Stimulated activated naive CD4-positive, alpha-beta T cell (primary cell): ENCODE results near the gene ATG9A.
A peak's percentile ranks its signal among the peaks of the same experiment; 100 is the strongest.
"Not testable (repeated sequence)": the region's sequence is repeated elsewhere in the genome, so short reads cannot be mapped to it uniquely, and the experiment has no call there.

Experiments used
- DNase-seq, 6 experiments: peaks; one replicate each; lab custom pipeline; 2025; lab: John Stamatoyannopoulos, UW

The ATG9A gene

DNA sequence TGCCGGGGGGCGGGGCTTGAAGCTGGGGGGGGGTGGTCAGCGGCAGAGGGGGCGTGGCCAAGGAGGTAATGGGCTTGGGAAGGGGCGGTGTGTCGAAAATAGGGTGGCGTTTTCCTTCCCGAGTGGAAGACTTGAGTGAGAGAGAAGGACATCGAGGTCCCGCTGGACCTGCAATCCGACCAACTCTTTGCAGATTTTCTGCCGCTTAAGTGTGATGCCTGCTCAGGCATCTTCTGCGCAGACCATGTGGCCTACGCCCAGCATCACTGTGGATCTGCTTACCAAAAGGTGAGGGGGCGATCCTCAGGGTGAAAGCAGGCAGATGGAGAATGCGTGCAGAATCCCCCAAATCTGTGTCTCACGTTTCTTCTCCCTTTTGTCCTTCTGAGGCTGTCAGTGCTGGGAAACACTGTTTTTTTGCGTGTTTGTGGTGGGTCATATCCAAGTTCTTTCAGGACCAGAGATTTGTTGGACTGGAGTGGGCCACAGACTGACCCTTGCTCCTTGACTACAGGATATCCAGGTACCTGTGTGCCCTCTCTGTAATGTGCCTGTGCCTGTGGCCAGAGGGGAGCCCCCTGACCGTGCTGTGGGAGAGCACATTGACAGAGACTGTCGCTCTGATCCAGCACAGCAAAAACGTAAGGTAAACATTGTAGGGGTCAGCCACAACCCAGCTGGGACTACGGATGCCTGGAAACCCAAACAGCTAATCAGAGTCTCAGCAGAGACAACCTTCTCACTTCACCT, 22.1 kb downstream of the ATG9A start:
- no peak for DNase-seq

DNA sequence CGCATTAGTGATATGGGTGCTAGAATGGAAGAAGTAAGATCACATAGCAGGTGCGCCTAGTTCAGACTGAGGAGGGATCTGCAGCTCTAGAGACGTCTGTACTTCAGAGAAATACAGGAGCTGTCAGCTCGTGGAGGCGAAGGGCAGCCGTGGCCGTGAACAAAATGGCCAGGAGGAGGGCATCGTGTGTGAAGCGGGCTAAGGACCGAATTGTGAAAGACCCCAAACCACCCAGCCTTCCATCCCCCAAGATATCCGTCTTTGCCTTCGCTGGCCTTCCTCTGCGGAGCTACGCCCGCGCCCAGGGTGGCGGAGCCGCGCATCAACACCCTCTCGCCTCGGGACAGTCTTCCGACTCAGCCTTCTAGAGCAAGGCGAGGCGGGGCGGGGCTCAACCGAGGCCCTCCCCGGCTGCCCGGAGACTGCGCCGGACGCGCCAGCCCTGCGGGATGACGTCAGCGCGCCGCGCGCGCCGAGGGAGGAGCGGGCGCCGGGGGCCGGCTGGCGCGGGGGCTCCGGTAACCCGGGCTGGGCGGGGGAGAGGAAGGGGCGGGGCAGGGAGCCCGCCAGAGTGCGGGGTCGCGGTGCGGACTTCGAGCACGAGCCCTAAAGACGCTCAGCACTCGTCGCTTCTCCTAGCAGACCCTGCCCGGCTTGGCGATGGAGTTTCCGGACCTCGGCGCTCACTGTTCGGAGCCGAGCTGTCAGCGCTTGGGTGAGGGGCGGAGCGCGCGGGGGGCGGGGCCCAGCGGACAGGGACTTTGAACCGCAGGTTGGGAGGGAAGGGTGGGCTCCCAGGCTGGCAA, 22.9 kb downstream of the ATG9A start, which contains the start of gene ZFAND2B:
Gene ZFAND2B, plus strand, starts transcription at position 455 of the 806 bp plus-strand sequence. Its CDS starts 206 bp downstream, at position 661.
- peak; percentile 90 to 98 (median 94) for DNase-seq

DNA sequence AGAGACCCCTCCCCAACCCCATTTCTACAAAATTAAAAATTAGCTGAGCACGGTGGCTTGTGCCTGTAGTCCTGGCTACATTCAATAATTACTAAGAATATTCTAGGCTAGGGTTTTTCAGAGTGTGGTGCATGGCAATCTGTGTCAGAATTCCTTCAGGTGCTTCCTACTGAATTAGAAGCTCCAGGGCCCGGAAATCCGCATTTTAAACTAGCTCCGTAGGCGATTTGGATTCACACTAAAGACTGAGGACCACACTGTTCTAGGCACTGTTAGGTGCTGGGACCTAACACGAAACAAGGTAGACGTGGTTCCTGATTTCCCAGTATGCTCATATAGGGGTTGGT, 23.5 kb downstream of the ATG9A start:
- no peak for DNase-seq

DNA sequence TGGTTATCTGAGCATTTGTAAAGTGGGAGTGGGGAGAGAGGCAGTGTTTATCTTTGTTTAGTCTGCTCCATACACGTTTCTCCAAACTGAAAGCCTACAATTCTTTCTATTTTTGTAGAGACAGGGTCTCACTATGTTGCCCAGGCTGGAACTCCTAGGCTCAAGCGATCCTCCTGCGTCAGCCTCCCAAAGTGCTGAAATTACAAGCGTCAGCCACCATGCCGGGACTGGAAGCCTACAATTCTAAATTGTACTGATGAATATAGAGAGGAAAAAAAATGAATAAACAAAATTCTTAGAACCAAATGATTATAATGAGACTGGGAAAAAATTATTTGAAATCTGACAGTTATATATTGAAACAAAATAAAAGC, 24.3 kb downstream of the ATG9A start:
- DNase-seq, result no peak

DNA sequence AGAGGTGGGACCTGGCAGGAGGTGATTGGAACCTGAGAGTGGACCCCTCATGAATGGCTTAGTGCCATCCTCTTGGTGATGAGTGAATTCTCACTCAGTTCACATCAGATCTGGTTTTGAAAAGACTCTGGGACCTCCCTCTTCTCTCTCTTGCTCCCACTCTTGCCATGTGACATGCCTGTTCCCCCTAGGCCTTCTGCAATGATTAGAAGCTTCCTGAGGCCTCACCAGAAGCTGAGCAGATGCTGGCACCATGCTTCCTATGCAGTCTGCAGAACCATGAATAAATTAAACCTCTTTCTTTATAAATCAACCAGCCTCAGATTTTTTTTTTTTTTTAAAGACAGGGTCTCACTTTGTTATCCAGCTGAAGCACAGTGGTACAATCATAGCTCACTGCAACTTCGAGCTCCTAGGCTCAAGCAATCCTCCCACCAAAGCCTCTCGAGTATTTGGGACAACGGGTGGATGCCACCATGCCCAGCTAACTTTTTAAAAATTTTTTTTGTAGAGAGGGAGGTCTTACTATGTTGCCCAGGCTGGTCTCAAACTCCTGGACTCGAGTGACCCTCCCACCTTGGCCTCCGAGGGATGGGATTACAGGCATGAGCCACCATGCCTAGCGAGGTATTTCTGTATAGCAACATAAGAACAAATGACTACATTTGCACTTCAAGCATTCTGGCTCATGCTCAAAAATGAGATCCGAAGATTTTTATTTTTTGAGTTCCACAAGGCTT, 24.8 kb downstream of the ATG9A start:
- no peak for DNase-seq

DNA sequence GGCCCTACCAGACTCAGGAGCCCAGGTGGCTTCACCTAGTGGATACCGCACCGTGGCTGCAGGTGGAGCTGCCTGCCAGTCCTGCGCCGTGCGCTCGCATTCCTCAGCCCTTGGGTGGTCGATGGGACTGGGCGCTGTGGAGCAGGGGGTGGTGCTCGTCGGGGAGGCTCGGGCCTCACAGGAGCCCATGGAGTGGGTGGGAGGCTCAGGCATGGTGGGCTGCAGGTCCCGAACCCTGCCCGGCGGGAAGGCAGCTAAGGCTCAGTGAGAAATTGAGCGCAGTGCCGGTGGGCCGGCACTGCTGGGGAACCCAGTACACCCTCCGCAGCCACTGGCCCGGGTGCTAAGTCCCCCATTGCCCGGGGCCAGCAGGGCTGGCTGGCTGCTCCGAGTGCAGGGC, 28.1 kb downstream of the ATG9A start:
- DNase-seq, result not testable (repeated sequence)

DNA sequence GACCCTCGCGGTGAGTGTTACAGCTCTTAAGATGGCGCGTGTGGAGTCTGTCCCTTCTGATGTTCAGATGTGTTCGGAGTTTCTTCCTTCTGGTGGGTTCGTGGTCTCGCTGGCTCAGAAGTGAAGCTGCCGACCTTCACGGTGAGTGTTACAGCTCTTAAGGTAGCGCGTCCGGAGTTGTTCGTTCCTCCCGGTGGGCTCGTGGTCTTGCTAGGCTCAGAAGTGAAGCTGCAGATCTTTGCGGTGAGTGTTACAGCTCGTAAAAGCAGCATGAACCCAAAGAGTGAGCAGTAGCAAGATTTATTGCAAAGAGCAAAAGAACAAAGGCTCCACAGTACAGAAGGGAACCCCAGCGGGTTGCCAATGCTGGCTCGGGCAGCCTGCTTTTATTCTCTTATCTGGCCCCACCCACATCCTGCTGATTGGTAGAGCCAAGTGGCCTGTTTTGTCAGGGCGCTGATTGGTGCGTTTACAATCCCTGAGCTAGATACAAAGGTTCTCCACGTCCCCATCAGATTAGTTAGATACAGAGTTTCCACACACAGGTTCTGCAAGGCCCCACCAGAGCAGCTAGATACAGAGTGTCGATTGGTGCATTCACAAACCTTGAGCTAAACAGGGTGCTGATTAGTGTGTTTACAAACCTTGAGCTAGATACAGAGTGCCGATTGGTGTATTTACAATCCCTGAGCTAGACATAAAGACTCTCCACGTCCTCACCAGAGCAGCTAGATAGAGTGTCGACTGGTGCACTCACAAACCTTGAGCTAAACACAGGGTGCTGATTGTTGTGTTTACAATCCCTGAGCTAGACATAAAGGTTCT, 28.7 kb downstream of the ATG9A start:
- peak in 2 of 6 experiments; percentile 30 to 41 for DNase-seq

DNA sequence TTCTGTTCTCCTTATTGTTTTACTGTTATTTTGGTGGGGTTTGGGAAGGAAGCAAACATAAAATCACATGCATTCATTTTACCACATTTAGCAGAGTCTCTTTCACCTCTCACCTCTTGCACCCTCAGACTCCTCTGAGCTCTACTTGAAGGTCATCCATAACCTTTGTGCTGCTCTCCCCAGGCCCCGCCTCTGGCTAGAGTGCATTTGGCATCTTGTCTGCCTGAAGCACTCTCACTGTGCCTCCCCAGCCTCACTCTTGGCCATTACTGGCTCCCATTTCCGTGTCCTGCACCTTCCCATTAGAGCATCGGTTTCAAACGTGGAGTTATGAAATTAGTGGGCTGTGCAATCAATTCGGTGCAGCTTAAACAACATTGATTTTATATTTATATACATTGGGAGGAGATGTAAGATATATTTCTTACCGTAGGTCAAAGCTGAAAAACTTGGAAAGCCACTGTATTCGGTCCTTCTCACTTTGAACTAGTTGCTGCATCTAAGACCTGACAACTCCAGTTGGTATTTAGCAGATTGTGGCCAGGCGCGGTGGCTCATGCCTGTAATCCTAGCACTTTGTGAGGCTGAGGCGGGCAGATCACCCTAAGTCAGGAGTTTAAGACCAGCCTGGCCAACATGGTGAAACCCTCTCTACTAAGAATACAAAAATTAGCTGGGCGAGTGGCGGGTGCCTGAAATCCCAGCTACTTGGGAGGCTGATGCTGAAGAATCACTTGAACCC, 29.8 kb downstream of the ATG9A start:
- no peak for DNase-seq

DNA sequence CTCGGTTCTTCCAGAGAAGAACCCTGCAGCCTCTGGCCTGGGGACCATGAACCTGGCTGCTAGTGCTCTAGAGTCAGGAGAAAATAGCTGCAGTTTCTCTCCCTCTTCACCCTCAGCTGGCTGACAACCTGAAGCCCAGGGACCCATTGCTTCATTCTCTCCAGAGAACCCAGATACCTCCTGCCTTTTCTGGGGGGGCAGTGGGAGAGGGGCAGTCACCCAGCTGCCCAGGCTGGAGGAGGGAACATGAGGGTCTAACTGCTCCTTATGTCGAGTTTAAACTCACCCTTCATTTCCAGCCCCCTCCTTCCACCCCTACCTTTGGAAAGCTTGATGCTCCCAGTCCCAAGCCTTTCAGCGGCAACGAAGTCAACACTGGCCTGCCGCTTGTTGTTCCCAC, 30.5 kb downstream of the ATG9A start:
- no peak for DNase-seq

DNA sequence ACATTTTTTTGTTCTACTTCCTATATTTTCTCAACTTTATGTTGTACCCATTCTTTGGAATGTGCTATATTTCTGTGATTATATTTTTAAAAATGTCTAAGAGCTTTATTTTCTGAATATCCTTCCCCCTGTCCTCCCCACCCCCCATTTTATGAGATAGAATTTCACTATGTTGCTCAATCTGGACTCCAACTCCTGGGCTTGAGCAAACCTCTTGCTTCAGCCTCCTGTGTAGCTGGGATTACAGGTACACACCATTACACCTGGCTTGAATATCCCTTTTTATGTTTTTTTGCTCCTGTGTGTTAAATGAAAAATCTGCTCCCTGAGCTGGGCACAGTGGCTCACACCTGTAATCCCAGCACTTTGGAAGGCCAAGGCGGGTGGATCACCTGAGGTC, 32.0 kb downstream of the ATG9A start:
- no peak for DNase-seq

DNA sequence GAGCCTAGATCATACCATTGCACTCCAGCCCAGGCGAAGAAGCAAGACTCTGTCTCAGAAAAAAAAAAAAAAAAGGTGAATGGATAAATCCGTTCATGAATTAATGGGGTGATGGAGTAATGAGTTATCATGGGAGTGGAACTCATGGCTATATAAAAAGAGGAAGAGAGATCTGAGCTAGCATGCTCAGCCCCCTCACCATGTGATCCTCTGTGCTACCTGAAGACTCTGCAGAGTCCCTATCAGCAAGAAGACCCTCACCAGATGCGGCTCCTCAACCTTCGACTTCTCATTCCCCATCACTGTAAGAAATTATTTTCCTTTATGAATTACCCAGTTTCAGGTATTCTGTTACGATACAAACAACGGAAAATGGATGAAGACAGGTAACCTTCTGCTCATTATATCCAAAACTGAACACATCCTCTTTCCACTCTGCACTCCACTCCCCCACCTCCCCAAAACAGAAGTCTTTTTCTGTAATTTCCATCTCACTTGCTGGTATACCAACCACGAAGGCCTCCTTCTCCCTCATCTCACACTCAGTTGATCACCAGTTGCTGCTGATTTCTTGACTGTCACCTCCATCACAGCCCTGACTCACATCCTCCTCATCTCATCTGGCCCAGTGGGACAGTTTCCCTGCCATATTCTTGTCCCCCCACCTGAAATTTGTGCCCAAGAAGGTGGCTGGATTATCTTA, 42.5 kb downstream of the ATG9A start:
- DNase-seq, result no peak

DNA sequence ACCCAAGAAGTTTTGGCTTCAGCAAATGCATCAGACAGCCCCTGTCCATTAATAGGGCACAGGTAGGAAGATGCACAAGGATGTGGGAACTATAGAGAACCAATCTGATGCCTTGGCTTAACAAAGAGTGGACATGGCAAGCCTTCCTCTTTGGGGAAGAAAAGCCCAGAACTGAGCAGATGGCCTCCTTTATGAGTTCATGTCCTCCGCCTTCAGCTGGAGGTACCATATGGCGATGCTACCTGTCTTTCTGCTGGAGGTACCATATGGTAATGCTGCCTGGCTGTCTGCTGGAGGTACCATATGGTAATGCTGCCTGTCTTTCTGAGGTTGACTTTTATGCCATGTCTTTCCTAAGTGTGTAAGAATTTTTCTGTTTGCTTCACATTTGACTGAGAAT, 45.3 kb downstream of the ATG9A start:
- no peak for DNase-seq

DNA sequence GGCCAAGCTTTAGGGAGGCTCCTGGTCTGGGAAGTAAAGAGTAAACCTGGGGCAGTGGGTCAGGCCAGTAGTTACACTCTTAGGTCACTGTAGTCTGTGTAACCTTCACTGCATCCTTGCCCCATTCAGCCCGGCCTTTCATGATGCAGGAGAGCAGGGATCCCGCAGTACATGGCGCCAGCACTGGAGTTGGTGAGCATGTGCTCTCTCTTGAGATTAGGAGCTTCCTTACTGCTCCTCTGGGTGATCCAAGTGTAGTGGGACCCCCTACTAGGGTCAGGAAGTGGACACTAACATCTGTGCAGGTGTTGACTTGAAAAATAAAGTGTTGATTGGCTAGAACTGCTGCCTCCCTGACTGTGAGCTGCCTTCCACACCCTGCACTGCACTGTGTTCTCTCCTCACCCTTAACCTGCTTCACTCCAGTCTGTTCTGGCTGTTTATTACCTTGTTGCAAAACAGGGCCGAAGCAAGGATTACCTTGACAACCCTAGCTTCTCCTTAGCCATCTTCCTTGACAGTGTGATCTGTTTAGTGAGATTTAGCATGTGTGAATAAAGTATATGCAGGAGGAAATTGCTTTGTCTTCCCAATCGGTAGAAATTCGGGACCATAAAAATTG, 46.2 kb downstream of the ATG9A start:
- DNase-seq, result no peak

DNA sequence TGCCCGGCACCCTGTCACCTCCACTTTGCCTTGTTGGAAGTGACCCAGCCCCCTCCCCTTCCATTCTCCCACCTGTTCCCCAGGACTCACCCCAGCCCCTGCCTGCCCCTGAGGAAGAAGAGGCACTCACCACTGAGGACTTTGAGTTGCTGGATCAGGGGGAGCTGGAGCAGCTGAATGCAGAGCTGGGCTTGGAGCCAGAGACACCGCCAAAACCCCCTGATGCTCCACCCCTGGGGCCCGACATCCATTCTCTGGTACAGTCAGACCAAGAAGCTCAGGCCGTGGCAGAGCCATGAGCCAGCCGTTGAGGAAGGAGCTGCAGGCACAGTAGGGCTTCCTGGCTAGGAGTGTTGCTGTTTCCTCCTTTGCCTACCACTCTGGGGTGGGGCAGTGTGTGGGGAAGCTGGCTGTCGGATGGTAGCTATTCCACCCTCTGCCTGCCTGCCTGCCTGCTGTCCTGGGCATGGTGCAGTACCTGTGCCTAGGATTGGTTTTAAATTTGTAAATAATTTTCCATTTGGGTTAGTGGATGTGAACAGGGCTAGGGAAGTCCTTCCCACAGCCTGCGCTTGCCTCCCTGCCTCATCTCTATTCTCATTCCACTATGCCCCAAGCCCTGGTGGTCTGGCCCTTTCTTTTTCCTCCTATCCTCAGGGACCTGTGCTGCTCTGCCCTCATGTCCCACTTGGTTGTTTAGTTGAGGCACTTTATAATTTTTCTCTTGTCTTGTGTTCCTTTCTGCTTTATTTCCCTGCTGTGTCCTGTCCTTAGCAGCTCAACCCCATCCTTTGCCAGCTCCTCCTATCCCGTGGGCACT, 46.9 kb downstream of the ATG9A start:
- DNase-seq, result no peak

DNA sequence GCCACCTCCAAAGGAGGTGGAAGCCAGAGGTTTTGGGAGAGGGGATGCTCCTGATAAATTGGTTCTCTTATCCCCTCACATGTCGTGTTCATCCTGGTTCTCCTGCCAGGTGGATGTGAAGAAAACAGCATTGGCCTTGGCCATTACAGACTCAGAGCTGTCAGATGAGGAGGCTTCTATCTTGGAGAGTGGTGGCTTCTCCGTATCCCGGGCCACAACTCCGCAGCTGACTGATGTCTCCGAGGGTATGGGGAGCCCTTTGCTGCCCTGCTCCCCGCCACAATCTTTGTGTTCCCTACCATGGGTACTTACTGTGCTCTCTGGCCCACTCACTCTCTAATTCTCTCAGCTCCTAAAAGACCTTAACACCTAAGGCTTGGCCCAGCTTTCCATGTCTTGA, 47.9 kb downstream of the ATG9A start:
- no peak for DNase-seq

DNA sequence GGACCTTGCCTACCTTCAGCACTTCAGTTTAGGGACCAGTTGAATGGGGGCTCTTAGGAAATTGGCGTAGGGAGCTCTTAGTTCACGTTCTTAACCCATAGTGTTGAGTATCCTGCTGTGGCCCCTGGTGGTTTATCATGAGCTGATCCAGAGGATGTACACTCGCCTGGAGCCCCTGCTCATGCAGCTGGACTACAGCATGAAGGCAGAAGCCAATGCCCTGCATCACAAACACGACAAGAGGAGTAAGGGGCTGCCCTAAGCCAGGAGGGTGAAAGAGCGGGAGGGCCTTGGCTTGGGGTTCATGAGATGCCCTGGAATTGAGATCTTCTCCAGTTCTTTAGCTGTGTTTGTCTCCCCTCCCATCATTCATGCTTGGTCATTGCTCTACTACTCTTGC, 48.5 kb downstream of the ATG9A start:
- DNase-seq, result no peak

DNA sequence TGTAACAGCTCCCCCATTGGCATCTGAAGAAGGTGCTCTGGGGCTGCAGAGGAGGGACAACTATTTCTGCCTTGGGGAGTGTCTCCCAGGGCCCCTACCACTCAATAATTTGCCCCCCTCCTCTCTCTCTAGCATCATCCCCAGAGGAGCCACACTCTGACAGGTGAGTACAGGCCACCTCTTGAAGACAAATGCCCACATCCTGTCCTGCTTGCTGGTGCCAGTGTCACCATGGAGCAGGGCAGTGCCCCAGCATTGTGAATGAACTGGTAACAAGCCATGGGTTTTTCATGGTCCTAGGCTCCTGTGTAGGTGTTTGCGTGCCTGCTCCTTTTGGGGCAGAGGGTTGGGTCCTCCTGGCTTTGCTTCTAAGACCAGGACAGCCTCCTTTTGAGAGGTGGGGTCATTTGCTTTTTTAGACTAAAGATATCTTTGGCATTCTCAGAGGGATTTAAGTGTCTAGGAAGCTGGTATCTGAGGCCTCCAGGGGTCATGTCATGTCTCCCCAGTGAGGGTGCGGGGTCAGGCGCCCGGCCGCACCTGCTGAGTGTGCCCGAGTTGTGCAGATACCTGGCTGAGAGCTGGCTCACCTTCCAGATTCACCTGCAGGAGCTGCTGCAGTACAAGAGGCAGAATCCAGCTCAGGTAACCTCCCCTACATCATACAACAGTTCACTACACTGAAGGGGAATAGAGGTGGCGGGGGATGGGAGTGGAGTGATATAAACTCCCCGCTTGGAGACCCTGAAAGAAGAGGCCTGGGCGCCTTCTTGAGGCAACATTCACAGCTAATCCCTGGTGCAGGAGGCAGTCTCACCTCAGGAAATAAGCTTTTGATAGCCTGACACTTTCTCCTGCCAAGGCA, 49.6 kb downstream of the ATG9A start:
- DNase-seq, result no peak
